Sigmoid colon (tissue), 7 donors: ENCODE results near the gene SOX4. TPM values are rescaled to one million over a fixed set of nuclear protein-coding genes. Genes with fewer than 3 reads are reported as not detected.

ENCODE experiments used
- DNase-seq: peaks from one replicate; pipeline ENCODE4 v3.0.0-alpha.2; 2019
- H3K27ac ChIP-seq, 4 donors: fragments of 200-600 bp; sonication (generic); one replicate each; pipeline ENCODE4 v1.5.1; 2016 to 2019; ENCODE audit warnings: mild to moderate bottlenecking in 1 of 4
- H3K27me3 ChIP-seq, 3 donors: fragments of 200-600 bp; sonication (generic); one replicate each; pipeline ENCODE4 v1.5.1; 2019; ENCODE audit warnings: mild to moderate bottlenecking in 1 of 3
- H3K36me3 ChIP-seq, 4 donors: fragments of 200-600 bp; sonication (generic); one replicate each; pipeline ENCODE4 v1.5.1; 2016 to 2019
- H3K4me1 ChIP-seq, 4 donors: fragments of 200-600 bp; sonication (generic); one replicate each; pipeline ENCODE4 v1.5.1; 2017 to 2019
- H3K4me3 ChIP-seq, 4 donors: fragments of 200-600 bp; sonication (generic); one replicate each; pipeline ENCODE4 v1.5.1; 2017 to 2019; ENCODE audit warnings: mild to moderate bottlenecking in 2 of 4, moderate library complexity in 1 of 4
- H3K9me3 ChIP-seq, 4 donors: fragments of 200-600 bp in 3 of 4; sonication (generic) in 3 of 4; one replicate each; pipeline versions ENCODE4 v1.5.1 to v1.6.1; 2013 to 2019
- CTCF ChIP-seq, 4 experiments: fragments of 450-650 bp in 3 of 4; fragments of 200-600 bp in 1 of 4; IDR thresholded peaks; one replicate each; pipeline ENCODE4 v1.5.1; 2016 to 2019; ENCODE audit warnings: antibody characterized with exemption in 4 of 4, mild to moderate bottlenecking in 3 of 4, moderate library complexity in 2 of 4
- EP300 ChIP-seq, 4 donors: sonication (generic); formaldehyde crosslinking; IDR thresholded peaks; one replicate each; pipeline ENCODE4 v1.6.1; 2017; ENCODE audit warnings: antibody characterized with exemption in 4 of 4
- POLR2A ChIP-seq, 2 donors: fragments of 450-650 bp; IDR thresholded peaks; one replicate each; pipeline ENCODE4 v1.6.1; 2016; ENCODE audit warnings: antibody characterized with exemption in 2 of 2, mild to moderate bottlenecking in 2 of 2, moderate library complexity in 2 of 2
- POLR2AphosphoS5 ChIP-seq, 4 donors: sonication (generic); formaldehyde crosslinking; IDR thresholded peaks; one replicate each; pipeline ENCODE4 v1.6.1; 2017; ENCODE audit warnings: antibody characterized with exemption in 4 of 4
- WGBS, 2 donors: extraction: QIAGEN DNeasy Blood & Tissue Kit; methylation state at CpG; one replicate each; pipeline ENCODE4 v1.1.7; 2013; 5-methylcytosine and 5-hydroxymethylcytosine counted together
- intact Hi-C: fragments of 100-400 bp; cut with DNase I; formaldehyde crosslinking; loops from one replicate; pipeline ENCODE4 v1.15.1; 2023
- polyA plus RNA-seq, 3 donors: library from polyadenylated mRNA; stranded (reverse); fragments of 200-250 nt; gene quantifications; one replicate each; pipeline ENCODE4 v1.2.3, GENCODE V29; 2013
- total RNA-seq, 4 donors: library from RNA; depleted of rRNA; stranded (reverse); fragments of >200 nt; gene quantifications; one replicate each; pipeline ENCODE4 v1.1.0, GENCODE V29; 2016
- donor health status: healthy with polysubstance abuse.
- donor health status: Bipolar disorder and iron deficiency.
- donor health status: healthy.

Gene SOX4
- total and polyA plus RNA-seq, 7 donors = 3.9 to 12.4 (median 6.2) TPM

DNA sequence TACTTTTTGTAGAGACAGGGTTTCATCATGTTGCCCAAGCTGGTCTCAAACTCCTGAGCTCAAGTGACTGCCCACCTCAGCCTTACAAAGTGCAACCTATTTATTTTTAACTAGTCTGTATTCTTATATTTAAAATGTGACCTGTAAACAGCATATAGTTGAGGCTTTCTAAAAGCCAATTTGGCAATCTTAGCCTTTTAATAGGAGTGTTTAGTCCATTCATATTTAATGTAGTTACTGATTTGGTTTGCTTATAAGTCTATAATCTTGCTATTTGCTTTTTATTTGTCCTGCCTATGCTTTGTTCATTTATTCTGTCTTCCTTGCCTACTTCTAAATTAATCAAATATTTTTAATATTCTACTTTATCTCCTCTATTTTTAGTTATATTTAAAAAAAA, 15.0 kb upstream of the SOX4 start:
- H3K9me3 ChIP-seq = peaks cover 0 to 6% (median 3%) of the 10 kb centered on the region in 4 donors
- DNase-seq = no peak
- no peaks in the 10 kb centered on the region for H3K27me3 ChIP-seq
- intact Hi-C loops = no loop called here
- H3K4me3 ChIP-seq = no peak overlapping the region
- H3K4me1 ChIP-seq = no peaks in the 10 kb centered on the region
- no peak for TF ChIP-seq CTCF (IDR thresholded peaks at IDR 0.05)
- H3K36me3 ChIP-seq = no peaks in the 10 kb centered on the region
- no peak overlapping the region for H3K27ac ChIP-seq

- DNase-seq = no peak
- no peak overlapping the region for H3K4me3 ChIP-seq
- no peak overlapping the region for H3K27ac ChIP-seq
- no peak for TF ChIP-seq POLR2AphosphoS5 (IDR thresholded peaks at IDR 0.05)
- TF ChIP-seq POLR2A (IDR thresholded peaks at IDR 0.05) = no peak
- TF ChIP-seq CTCF (IDR thresholded peaks at IDR 0.05) = no peak
- TF ChIP-seq EP300 (IDR thresholded peaks at IDR 0.05) = no peak
- intact Hi-C loops = no loop called here
- H3K9me3 ChIP-seq = peaks cover 0 to 6% (median 3%) of the 10 kb centered on the region in 4 donors
- no peaks in the 10 kb centered on the region for H3K27me3 ChIP-seq
- peaks cover 0 to 11% (median 6%) of the 10 kb centered on the region in 4 donors for H3K4me1 ChIP-seq
- no peaks in the 10 kb centered on the region for H3K36me3 ChIP-seq
Observed at GRCh38 chr6:21582651-21583050, 10.9 kb upstream of the SOX4 start.

DNA sequence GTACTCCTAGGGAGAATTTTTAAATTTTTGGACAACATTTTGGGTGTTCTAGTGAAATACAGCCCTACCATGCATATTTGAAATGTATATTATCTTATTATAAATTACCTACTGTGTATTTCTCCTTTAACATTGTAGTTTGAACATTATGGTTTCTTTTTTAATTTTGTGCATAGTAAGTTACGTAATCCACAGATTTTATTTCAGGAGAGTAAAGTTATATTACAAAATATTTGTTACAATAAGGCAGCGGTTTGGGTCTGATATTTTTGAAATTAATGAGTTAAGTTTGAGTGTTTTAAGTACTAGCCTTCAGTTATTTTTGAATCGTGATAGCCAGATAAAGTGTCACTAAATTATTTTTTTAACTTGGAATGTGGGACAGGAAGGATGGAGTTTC, 7.3 kb upstream of the SOX4 start:
- peaks cover 0 to 3% (median under 1%) of the 10 kb centered on the region in 4 donors for H3K9me3 ChIP-seq
- TF ChIP-seq CTCF (IDR thresholded peaks at IDR 0.05) (no peak), EP300 (IDR thresholded peaks at IDR 0.05) (no peak)
- H3K27me3 ChIP-seq = no peaks in the 10 kb centered on the region
- intact Hi-C loops = no loop called here
- DNase-seq = no peak
- H3K27ac ChIP-seq = no peak overlapping the region
- peaks cover 0 to 11% (median 11%) of the 10 kb centered on the region in 4 donors for H3K4me1 ChIP-seq
- WGBS, 2 donors = 69 to 71% methylated on average over 3 of the region's 3 CpGs
- H3K4me3 ChIP-seq = no peak overlapping the region
- no peaks in the 10 kb centered on the region for H3K36me3 ChIP-seq

GRCh38 chr6:21586740-21587178, 6.8 kb upstream of the SOX4 start:
- peak overlapping the region; percentile 78 to 86 (median 84) for H3K27ac ChIP-seq
- H3K9me3 ChIP-seq = peaks cover 0 to 3% (median under 1%) of the 10 kb centered on the region in 4 donors
- 3 to 6% methylated on average over 15 of the region's 15 CpGs for WGBS, 2 donors
- no peak for DNase-seq
- peaks cover 0 to 11% (median 11%) of the 10 kb centered on the region in 4 donors for H3K4me1 ChIP-seq
- no peaks in the 10 kb centered on the region for H3K36me3 ChIP-seq
- intact Hi-C loops = no loop called here
- no peaks in the 10 kb centered on the region for H3K27me3 ChIP-seq
- peak overlapping the region; percentile 47 to 70 (median 62) for H3K4me3 ChIP-seq
- TF ChIP-seq POLR2A (IDR thresholded peaks at IDR 0.05) (no peak), POLR2AphosphoS5 (IDR thresholded peaks at IDR 0.05) (no peak), EP300 (IDR thresholded peaks at IDR 0.05) (no peak), CTCF (IDR thresholded peaks at IDR 0.05) (no peak)

GRCh38 chr6:21587179-21587960, 6.2 kb upstream of the SOX4 start:
- no peaks in the 10 kb centered on the region for H3K36me3 ChIP-seq
- peak; percentile 72 for DNase-seq
- no peaks in the 10 kb centered on the region for H3K27me3 ChIP-seq
- peak overlapping the region; percentile 78 to 86 (median 84) for H3K27ac ChIP-seq
- intact Hi-C loops = no loop called here
- 0 to 1% methylated on average over 54 of the region's 54 CpGs for WGBS, 2 donors
- no peak for TF ChIP-seq EP300 (IDR thresholded peaks at IDR 0.05)
- TF ChIP-seq CTCF (IDR thresholded peaks at IDR 0.05) = peak in 2 of 4 experiments; percentile 15 to 37
- peaks cover 0 to under 1% (median 0%) of the 10 kb centered on the region in 4 donors for H3K9me3 ChIP-seq
- peaks cover 0 to 12% (median 11%) of the 10 kb centered on the region in 4 donors for H3K4me1 ChIP-seq
- peak overlapping the region; percentile 47 to 70 (median 62) for H3K4me3 ChIP-seq
